ENCODE results near the gene SHOC2.

SHOC2 gene

GRCh38 chr10:110996256-110996655, 76.9 kb downstream of the SHOC2 start:
- Histone ChIP-seq H3K4me2 (ENCODE audit: low read length) (no peak overlapping the region), H3K9ac (ENCODE audit: low read length) (no peak overlapping the region), H3K27ac (ENCODE audit: low read length) (no peak overlapping the region), H3K79me2 (ENCODE audit: low read length) (peaks cover 8% of the 10 kb centered on the region), H3K9me3 (ENCODE audit: insufficient read depth, low read length) (no peaks in the 10 kb centered on the region), H2AFZ (ENCODE audit: low read depth, low read length) (no peak overlapping the region), H3K27me3 (ENCODE audit: low read depth, low read length) (no peaks in the 10 kb centered on the region), H3K4me3 (ENCODE audit: low read length) (no peak overlapping the region), H3K36me3 (replicated peaks; ENCODE audit: low read depth, low read length) (no peaks in the 10 kb centered on the region), H4K20me1 (ENCODE audit: insufficient read depth, low read length) (peaks cover 15% of the 10 kb centered on the region), H3K4me1 (ENCODE audit: low read length) (peaks cover 9% of the 10 kb centered on the region)
- TF ChIP-seq EZH2phosphoT487 (IDR thresholded peaks at IDR 0.05; ENCODE audit: low read depth) (no peak), CTCF (IDR thresholded peaks at IDR 0.05; ENCODE audit: low read depth, low read length) (no peak)

- H3K79me2 ChIP-seq (ENCODE audit: low read length), result no peaks in the 10 kb centered on the region
- no peaks in the 10 kb centered on the region for H4K20me1 ChIP-seq (ENCODE audit: insufficient read depth, low read length)
- peaks cover 5% of the 10 kb centered on the region for H3K36me3 ChIP-seq (replicated peaks; ENCODE audit: low read depth, low read length)
Measured at GRCh38 chr10:111004016-111004415, 84.6 kb downstream of the SHOC2 start.

GRCh38 chr10:111007486-111007885, 88.1 kb downstream of the SHOC2 start:
- Histone ChIP-seq H3K36me3 (replicated peaks; ENCODE audit: low read depth, low read length) (peaks cover 5% of the 10 kb centered on the region), H3K4me1 (ENCODE audit: low read length) (no peaks in the 10 kb centered on the region), H3K27ac (ENCODE audit: low read length) (no peak overlapping the region), H2AFZ (ENCODE audit: low read depth, low read length) (no peak overlapping the region), H4K20me1 (ENCODE audit: insufficient read depth, low read length) (no peaks in the 10 kb centered on the region), H3K9me3 (ENCODE audit: insufficient read depth, low read length) (no peaks in the 10 kb centered on the region), H3K27me3 (ENCODE audit: low read depth, low read length) (no peaks in the 10 kb centered on the region), H3K4me3 (ENCODE audit: low read length) (no peak overlapping the region), H3K9ac (ENCODE audit: low read length) (no peak overlapping the region), H3K79me2 (ENCODE audit: low read length) (no peaks in the 10 kb centered on the region), H3K4me2 (ENCODE audit: low read length) (no peak overlapping the region)
- TF ChIP-seq CTCF (IDR thresholded peaks at IDR 0.05; ENCODE audit: low read depth, low read length), result no peak
- TF ChIP-seq EZH2phosphoT487 (IDR thresholded peaks at IDR 0.05; ENCODE audit: low read depth), result no peak

More at GRCh38 chr10:111004016-111004415, 84.6 kb downstream of the SHOC2 start:
- no peak overlapping the region for H3K27ac ChIP-seq (ENCODE audit: low read length)
- no peaks in the 10 kb centered on the region for H3K27me3 ChIP-seq (ENCODE audit: low read depth, low read length)
- no peak overlapping the region for H3K4me2 ChIP-seq (ENCODE audit: low read length)
- no peak overlapping the region for H3K4me3 ChIP-seq (ENCODE audit: low read length)
- no peak overlapping the region for H2AFZ ChIP-seq (ENCODE audit: low read depth, low read length)
- no peak overlapping the region for H3K9ac ChIP-seq (ENCODE audit: low read length)
- no peaks in the 10 kb centered on the region for H3K9me3 ChIP-seq (ENCODE audit: insufficient read depth, low read length)
- TF ChIP-seq EZH2phosphoT487 (IDR thresholded peaks at IDR 0.05; ENCODE audit: low read depth), result no peak
- TF ChIP-seq CTCF (IDR thresholded peaks at IDR 0.05; ENCODE audit: low read depth, low read length), result no peak
- no peaks in the 10 kb centered on the region for H3K4me1 ChIP-seq (ENCODE audit: low read length)

- no peak overlapping the region for H2AFZ ChIP-seq (ENCODE audit: low read depth, low read length)
- H3K4me3 ChIP-seq (ENCODE audit: low read length), result no peak overlapping the region
- no peaks in the 10 kb centered on the region for H3K9me3 ChIP-seq (ENCODE audit: insufficient read depth, low read length)
- TF ChIP-seq EZH2phosphoT487 (IDR thresholded peaks at IDR 0.05; ENCODE audit: low read depth), result no peak
- no peak for TF ChIP-seq CTCF (IDR thresholded peaks at IDR 0.05; ENCODE audit: low read depth, low read length)
- no peaks in the 10 kb centered on the region for H3K27me3 ChIP-seq (ENCODE audit: low read depth, low read length)
- H3K27ac ChIP-seq (ENCODE audit: low read length), result no peak overlapping the region
- no peak overlapping the region for H3K4me2 ChIP-seq (ENCODE audit: low read length)
- H3K36me3 ChIP-seq (replicated peaks; ENCODE audit: low read depth, low read length), result peaks cover 7% of the 10 kb centered on the region
- H3K9ac ChIP-seq (ENCODE audit: low read length), result no peak overlapping the region
- no peaks in the 10 kb centered on the region for H3K79me2 ChIP-seq (ENCODE audit: low read length)
- no peaks in the 10 kb centered on the region for H4K20me1 ChIP-seq (ENCODE audit: insufficient read depth, low read length)
- H3K4me1 ChIP-seq (ENCODE audit: low read length), result peaks cover 10% of the 10 kb centered on the region
Measured at GRCh38 chr10:111015181-111015580, 95.8 kb downstream of the SHOC2 start.
